Liver (tissue), 9 donors: ENCODE data around the gene COX11. TPM values are rescaled to one million over a fixed set of nuclear protein-coding genes. Genes with fewer than 3 reads are reported as not detected.

Experiments used
- DNase-seq: peaks from one replicate; pipeline ENCODE4 v3.0.0-alpha.2; 2017; ENCODE audit warnings: low spot score
- H3K27ac ChIP-seq, 2 donors: one replicate each; pipeline ENCODE4 v1.7.0; 2013; ENCODE audit warnings: inconsistent platforms in 2 of 2, low read length in 2 of 2, control low read depth in 1 of 2, low read depth in 1 of 2, mild to moderate bottlenecking in 1 of 2
- H3K27me3 ChIP-seq, 4 donors: one replicate each; pipeline versions ENCODE4 v1.6.1 to v1.7.0; 2013; ENCODE audit warnings: low read length in 3 of 4, inconsistent platforms in 1 of 4, mild to moderate bottlenecking in 1 of 4, moderate library complexity in 1 of 4; ENCODE audit not compliant: control insufficient read depth in 4 of 4, insufficient read depth in 4 of 4
- H3K36me3 ChIP-seq, 4 donors: one replicate each; pipeline versions ENCODE4 v1.6.1 to v1.7.0; 2013; ENCODE audit warnings: low read length in 3 of 4, mild to moderate bottlenecking in 3 of 4, low read depth in 1 of 4, moderate library complexity in 1 of 4; ENCODE audit not compliant: control insufficient read depth in 4 of 4, insufficient read depth in 3 of 4
- H3K4me1 ChIP-seq, 4 donors: one replicate each; pipeline versions ENCODE4 v1.6.1 to v1.7.0; 2013; ENCODE audit warnings: low read length in 3 of 4, mild to moderate bottlenecking in 3 of 4, moderate library complexity in 1 of 4; ENCODE audit not compliant: control insufficient read depth in 4 of 4, insufficient read depth in 4 of 4
- H3K4me3 ChIP-seq, 3 donors: one replicate each; pipeline versions ENCODE4 v1.6.1 to v1.7.0; 2013; ENCODE audit warnings: low read length in 3 of 3, control low read depth in 1 of 3, low read depth in 1 of 3, mild to moderate bottlenecking in 1 of 3
- H3K9ac ChIP-seq, 2 donors: one replicate each; pipeline ENCODE4 v1.7.0; 2013; ENCODE audit warnings: low read length in 2 of 2, mild to moderate bottlenecking in 2 of 2, moderate library complexity in 2 of 2, control low read depth in 1 of 2, low read depth in 1 of 2
- H3K9me3 ChIP-seq, 4 donors: one replicate each; pipeline versions ENCODE4 v1.6.1 to v1.7.0; 2013; ENCODE audit warnings: low read length in 3 of 4; ENCODE audit not compliant: control insufficient read depth in 4 of 4
- EGR1 ChIP-seq, 2 donors: IDR thresholded peaks; 2 replicates each; pipeline ENCODE4 v1.6.1; 2016 to 2018; ENCODE audit warnings: antibody characterized with exemption in 2 of 2, low read depth in 2 of 2
- FOXA1 ChIP-seq: IDR thresholded peaks from 2 replicates; pipeline ENCODE4 v1.6.1; 2016; ENCODE audit warnings: antibody characterized with exemption
- FOXA2 ChIP-seq: IDR thresholded peaks from 2 replicates; pipeline ENCODE4 v1.6.1; 2016; ENCODE audit warnings: antibody characterized with exemption
- GABPA ChIP-seq, 2 donors: IDR thresholded peaks in 1 of 2; conservative IDR thresholded peaks in 1 of 2; 2 replicates each; pipeline ENCODE4 v1.6.1; 2016; ENCODE audit warnings: antibody characterized with exemption in 2 of 2, mild to moderate bottlenecking in 1 of 2, moderate library complexity in 1 of 2
- HNF4A ChIP-seq, 2 donors: conservative IDR thresholded peaks; 2 replicates each; pipeline ENCODE4 v1.6.1; 2016; ENCODE audit warnings: antibody characterized with exemption in 2 of 2, mild to moderate bottlenecking in 2 of 2
- HNF4G ChIP-seq: IDR thresholded peaks from 2 replicates; pipeline ENCODE4 v1.6.1; 2016; ENCODE audit warnings: antibody characterized with exemption
- JUND ChIP-seq, 2 donors: IDR thresholded peaks; 2 replicates each; pipeline ENCODE4 v1.6.1; 2016; ENCODE audit warnings: antibody characterized with exemption in 2 of 2
- NR2F2 ChIP-seq: IDR thresholded peaks from 2 replicates; pipeline ENCODE4 v1.6.1; 2016; ENCODE audit warnings: antibody characterized with exemption
- RAD21 ChIP-seq, 2 donors: IDR thresholded peaks; 2 replicates each; pipeline ENCODE4 v1.6.1; 2016; ENCODE audit warnings: antibody characterized with exemption in 2 of 2, mild to moderate bottlenecking in 2 of 2
- RXRA ChIP-seq, 2 donors: IDR thresholded peaks; 2 replicates each; pipeline ENCODE4 v1.6.1; 2017 to 2018; ENCODE audit warnings: antibody characterized with exemption in 2 of 2, mild to moderate bottlenecking in 1 of 2
- SP1 ChIP-seq: IDR thresholded peaks from 2 replicates; pipeline ENCODE4 v1.6.1; 2018; ENCODE audit warnings: antibody characterized with exemption, mild to moderate bottlenecking
- TAF1 ChIP-seq: conservative IDR thresholded peaks from 2 replicates; pipeline ENCODE4 v1.6.1; 2016; ENCODE audit warnings: antibody characterized with exemption, mild to moderate bottlenecking
- YY1 ChIP-seq: IDR thresholded peaks from 2 replicates; pipeline ENCODE4 v1.6.1; 2016; ENCODE audit warnings: antibody characterized with exemption, mild to moderate bottlenecking
- WGBS: extraction: QIAGEN DNeasy Blood & Tissue Kit; methylation state at CpG from one replicate; pipeline ENCODE4 v1.1.7; 2013; 5-methylcytosine and 5-hydroxymethylcytosine counted together
- polyA plus RNA-seq, 2 donors: library from polyadenylated mRNA; stranded (reverse) in 1 of 2; unstranded in 1 of 2; fragments of 200-250 nt in 1 of 2; fragments of >200 nt in 1 of 2; fragmentation: Nextera tagmentation in 1 of 2; extraction: Ambion mirVana in 1 of 2; gene quantifications; one replicate each; pipeline versions ENCODE4 v1.2.1 to v1.2.3, GENCODE V29; 2013 to 2015
- total RNA-seq, 2 donors: library from RNA; depleted of rRNA; stranded (reverse); fragments of >200 nt; gene quantifications; one replicate each; pipeline ENCODE4 v1.2.3, GENCODE V29; 2014
- TF ChIP-seq, protein P1 (sequence below): fragments of 150-350 bp; IDR thresholded peaks from 2 replicates; pipeline ENCODE4 v1.5.1; 2017; ENCODE audit warnings: improper control_type of control experiment, low read depth, low read length; ENCODE audit not compliant: missing input control
- TF ChIP-seq, protein P2 (sequence below): IDR thresholded peaks from 2 replicates; pipeline ENCODE4 v1.6.1; 2016; ENCODE audit warnings: antibody characterized with exemption, mild to moderate bottlenecking
- TF ChIP-seq, protein P3 (sequence below): IDR thresholded peaks from 2 replicates; pipeline ENCODE4 v1.6.1; 2016; ENCODE audit warnings: antibody characterized with exemption
- TF ChIP-seq, protein P4 (sequence below): IDR thresholded peaks from 2 replicates; pipeline ENCODE4 v1.6.1; 2016; ENCODE audit warnings: antibody characterized with exemption
- TF ChIP-seq, protein P5 (sequence below): IDR thresholded peaks from 2 replicates; pipeline ENCODE4 v1.6.1; 2016; ENCODE audit warnings: antibody characterized with exemption
- donor health status: healthy.
- donor health status: healthy.
- donor health status: healthy.
- donor health status: healthy.
- donor health status: healthy.

The COX11 gene
- total and polyA plus RNA-seq, 4 donors: 29.0 to 46.7 (median 35.1) TPM

DNA sequence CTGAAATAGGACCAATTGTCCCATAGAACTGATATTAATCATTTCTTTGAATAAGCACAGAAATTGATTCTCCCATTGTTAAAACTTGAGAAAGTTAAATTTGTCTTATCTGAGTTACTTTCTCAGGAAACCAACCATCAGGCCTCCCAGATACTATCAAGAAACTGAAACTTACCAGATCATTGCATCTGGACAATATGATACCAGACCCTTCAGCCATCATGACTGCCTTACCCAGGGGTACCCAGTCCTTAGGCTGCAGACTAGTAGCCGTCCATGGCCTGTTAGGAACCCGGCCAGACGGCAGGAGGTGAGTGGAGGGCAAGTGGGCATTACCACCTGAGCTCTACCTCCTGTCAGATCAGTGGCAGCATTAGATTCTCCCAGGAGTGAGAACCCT, 7.9 kb upstream of the COX11 start (continued):
- TF ChIP-seq, protein P1, sequence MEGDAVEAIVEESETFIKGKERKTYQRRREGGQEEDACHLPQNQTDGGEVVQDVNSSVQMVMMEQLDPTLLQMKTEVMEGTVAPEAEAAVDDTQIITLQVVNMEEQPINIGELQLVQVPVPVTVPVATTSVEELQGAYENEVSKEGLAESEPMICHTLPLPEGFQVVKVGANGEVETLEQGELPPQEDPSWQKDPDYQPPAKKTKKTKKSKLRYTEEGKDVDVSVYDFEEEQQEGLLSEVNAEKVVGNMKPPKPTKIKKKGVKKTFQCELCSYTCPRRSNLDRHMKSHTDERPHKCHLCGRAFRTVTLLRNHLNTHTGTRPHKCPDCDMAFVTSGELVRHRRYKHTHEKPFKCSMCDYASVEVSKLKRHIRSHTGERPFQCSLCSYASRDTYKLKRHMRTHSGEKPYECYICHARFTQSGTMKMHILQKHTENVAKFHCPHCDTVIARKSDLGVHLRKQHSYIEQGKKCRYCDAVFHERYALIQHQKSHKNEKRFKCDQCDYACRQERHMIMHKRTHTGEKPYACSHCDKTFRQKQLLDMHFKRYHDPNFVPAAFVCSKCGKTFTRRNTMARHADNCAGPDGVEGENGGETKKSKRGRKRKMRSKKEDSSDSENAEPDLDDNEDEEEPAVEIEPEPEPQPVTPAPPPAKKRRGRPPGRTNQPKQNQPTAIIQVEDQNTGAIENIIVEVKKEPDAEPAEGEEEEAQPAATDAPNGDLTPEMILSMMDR: no peak
- TF ChIP-seq HNF4A (conservative IDR thresholded peaks at IDR 0.05): no peak
- no peak for TF ChIP-seq YY1
- no peak for TF ChIP-seq FOXA1
- no peak for TF ChIP-seq RXRA (IDR thresholded peaks at IDR 0.05)

DNA sequence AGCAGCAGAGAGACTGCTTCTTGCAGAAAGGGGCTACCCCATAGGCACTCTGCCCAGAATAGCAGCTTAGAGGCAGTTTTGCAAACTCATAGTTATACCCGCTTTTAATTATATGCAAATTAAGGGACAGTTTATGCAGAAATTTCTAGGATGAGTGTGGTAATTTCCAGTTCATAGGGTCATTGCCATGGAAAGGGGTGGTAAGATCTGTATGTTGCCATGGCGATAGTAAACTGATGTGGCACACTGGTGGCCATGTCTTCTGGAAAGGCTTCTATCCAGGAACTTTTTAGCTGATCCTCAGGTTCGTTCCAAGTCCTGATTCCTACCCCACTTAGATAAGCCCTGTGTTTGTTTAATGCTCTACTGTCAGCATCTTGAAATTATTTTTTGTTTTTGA, 6.3 kb upstream of the COX11 start:
- Histone ChIP-seq H3K9ac (no peak overlapping the region), H3K27ac (no peak overlapping the region), H3K36me3 (no peaks in the 10 kb centered on the region), H3K4me3 (no peak overlapping the region), H3K9me3 (no peaks in the 10 kb centered on the region), H3K27me3 (no peaks in the 10 kb centered on the region), H3K4me1 (peaks cover 1 to 5% (median 4%) of the 10 kb centered on the region in 4 donors)
- WGBS: 90% methylated on average over 3 of the region's 3 CpGs
- TF ChIP-seq GABPA (IDR thresholded peaks at IDR 0.05 in 1 of 2, conservative IDR thresholded peaks at IDR 0.05 in 1 of 2) (no peak), RAD21 (IDR thresholded peaks at IDR 0.05) (no peak), FOXA1 (no peak), HNF4A (conservative IDR thresholded peaks at IDR 0.05) (no peak), RXRA (IDR thresholded peaks at IDR 0.05) (no peak), YY1 (no peak), JUND (IDR thresholded peaks at IDR 0.05) (no peak), SP1 (no peak), FOXA2 (no peak), EGR1 (IDR thresholded peaks at IDR 0.05; ENCODE audit: low read depth in 2 of 2) (no peak), HNF4G (no peak), NR2F2 (no peak), TAF1 (no peak)
- TF ChIP-seq, protein P2, sequence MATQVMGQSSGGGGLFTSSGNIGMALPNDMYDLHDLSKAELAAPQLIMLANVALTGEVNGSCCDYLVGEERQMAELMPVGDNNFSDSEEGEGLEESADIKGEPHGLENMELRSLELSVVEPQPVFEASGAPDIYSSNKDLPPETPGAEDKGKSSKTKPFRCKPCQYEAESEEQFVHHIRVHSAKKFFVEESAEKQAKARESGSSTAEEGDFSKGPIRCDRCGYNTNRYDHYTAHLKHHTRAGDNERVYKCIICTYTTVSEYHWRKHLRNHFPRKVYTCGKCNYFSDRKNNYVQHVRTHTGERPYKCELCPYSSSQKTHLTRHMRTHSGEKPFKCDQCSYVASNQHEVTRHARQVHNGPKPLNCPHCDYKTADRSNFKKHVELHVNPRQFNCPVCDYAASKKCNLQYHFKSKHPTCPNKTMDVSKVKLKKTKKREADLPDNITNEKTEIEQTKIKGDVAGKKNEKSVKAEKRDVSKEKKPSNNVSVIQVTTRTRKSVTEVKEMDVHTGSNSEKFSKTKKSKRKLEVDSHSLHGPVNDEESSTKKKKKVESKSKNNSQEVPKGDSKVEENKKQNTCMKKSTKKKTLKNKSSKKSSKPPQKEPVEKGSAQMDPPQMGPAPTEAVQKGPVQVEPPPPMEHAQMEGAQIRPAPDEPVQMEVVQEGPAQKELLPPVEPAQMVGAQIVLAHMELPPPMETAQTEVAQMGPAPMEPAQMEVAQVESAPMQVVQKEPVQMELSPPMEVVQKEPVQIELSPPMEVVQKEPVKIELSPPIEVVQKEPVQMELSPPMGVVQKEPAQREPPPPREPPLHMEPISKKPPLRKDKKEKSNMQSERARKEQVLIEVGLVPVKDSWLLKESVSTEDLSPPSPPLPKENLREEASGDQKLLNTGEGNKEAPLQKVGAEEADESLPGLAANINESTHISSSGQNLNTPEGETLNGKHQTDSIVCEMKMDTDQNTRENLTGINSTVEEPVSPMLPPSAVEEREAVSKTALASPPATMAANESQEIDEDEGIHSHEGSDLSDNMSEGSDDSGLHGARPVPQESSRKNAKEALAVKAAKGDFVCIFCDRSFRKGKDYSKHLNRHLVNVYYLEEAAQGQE: no peak
- TF ChIP-seq, protein P3, sequence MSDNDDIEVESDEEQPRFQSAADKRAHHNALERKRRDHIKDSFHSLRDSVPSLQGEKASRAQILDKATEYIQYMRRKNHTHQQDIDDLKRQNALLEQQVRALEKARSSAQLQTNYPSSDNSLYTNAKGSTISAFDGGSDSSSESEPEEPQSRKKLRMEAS: no peak
- TF ChIP-seq, protein P4, sequence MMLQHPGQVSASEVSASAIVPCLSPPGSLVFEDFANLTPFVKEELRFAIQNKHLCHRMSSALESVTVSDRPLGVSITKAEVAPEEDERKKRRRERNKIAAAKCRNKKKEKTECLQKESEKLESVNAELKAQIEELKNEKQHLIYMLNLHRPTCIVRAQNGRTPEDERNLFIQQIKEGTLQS: no peak
- TF ChIP-seq, protein P1: no peak
- TF ChIP-seq, protein P5, sequence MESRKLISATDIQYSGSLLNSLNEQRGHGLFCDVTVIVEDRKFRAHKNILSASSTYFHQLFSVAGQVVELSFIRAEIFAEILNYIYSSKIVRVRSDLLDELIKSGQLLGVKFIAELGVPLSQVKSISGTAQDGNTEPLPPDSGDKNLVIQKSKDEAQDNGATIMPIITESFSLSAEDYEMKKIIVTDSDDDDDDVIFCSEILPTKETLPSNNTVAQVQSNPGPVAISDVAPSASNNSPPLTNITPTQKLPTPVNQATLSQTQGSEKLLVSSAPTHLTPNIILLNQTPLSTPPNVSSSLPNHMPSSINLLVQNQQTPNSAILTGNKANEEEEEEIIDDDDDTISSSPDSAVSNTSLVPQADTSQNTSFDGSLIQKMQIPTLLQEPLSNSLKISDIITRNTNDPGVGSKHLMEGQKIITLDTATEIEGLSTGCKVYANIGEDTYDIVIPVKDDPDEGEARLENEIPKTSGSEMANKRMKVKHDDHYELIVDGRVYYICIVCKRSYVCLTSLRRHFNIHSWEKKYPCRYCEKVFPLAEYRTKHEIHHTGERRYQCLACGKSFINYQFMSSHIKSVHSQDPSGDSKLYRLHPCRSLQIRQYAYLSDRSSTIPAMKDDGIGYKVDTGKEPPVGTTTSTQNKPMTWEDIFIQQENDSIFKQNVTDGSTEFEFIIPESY: no peak
- DNase-seq: no peak
